Measurements from ENCODE around the gene GP9. TPM values are rescaled to one million over a fixed set of nuclear protein-coding genes. Genes with fewer than 3 reads are reported as not detected.

GP9 gene
- total RNA-seq, 3 donors from 2014 or later (not counting 1 experiment from before 2014, with no cell fraction given): 0.86 to 8.6 (median 3.8) TPM

DNA sequence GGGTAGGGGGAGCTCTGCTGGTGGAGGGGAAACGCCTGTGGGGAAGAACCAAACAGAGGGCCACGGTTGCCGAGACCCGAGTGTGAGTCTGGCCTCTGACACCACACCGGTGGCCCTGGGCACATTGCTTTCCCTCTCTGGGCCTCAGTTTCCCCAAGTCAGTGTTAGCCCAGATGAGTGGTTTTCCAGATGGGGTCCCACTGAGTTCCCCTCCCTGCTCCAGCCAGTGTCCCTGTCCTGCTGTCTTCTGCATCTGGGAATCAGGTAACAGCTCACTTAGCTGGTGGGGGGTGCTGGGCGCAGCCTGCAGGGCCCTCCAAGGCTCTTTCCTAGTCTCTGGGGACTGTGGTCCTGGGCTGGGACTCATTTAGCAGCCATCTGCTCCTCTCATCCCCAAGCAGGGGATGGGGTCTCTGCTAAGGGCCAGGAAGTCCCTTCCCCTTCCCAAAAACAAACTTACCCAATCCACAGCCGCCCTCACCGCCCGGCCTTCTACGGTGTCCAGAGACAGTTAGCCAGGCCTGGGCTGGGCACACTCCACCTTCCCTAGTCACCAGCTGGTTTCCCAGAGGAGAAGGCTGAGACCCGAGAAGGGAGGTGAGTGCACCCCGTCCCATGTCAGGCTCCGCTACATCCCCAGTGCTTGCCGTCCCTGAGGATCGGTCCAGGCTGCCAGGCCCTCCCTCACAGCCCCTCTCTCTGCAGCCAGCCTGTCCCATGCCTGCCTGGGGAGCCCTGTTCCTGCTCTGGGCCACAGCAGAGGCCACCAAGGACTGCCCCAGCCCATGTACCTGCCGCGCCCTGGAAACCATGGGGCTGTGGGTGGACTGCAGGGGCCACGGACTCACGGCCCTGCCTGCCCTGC, 676 bp downstream of the GP9 start:
- intact Hi-C loops (cut with micrococcal nuclease): no loop called here
- Histone ChIP-seq H3K27me3 (ENCODE audit: control insufficient read depth, insufficient read depth, low read length) (no peaks in the 10 kb centered on the region), H3K4me3 (ENCODE audit: low read length) (no peak overlapping the region), H3K9me3 (ENCODE audit: control insufficient read depth, insufficient read depth, low read length) (no peaks in the 10 kb centered on the region), H3K27ac (ENCODE audit: low read length) (no peak overlapping the region), H3K36me3 (ENCODE audit: control insufficient read depth, insufficient read depth, low read length) (no peaks in the 10 kb centered on the region), H3K4me1 (ENCODE audit: control insufficient read depth, insufficient read depth, low read length) (peaks cover 3% of the 10 kb centered on the region)
- 81% methylated on average over 19 of the region's 19 CpGs for WGBS (ENCODE audit: insufficient coverage)
- H3K27me3 Mint-ChIP-seq (ENCODE audit: low read depth in 2 of 2): no peaks in the 10 kb centered on the region
- ATAC-seq (no peak), DNase-seq (no peak)
- TF ChIP-seq CTCF (IDR thresholded peaks at IDR 0.05): no peak
- peaks cover 0 to 9% of the 10 kb centered on the region in 2 donors for H3K4me1 Mint-ChIP-seq
- H3K4me3 Mint-ChIP-seq: no peak overlapping the region
- H3K27ac Mint-ChIP-seq: no peak overlapping the region
- no peaks in the 10 kb centered on the region for H3K9me3 Mint-ChIP-seq
- no peaks in the 10 kb centered on the region for H3K36me3 Mint-ChIP-seq

GRCh38 chr3:129061888-129062834, 1.6 kb downstream of the GP9 start:
- 87% methylated on average over 31 of the region's 32 CpGs for WGBS (ENCODE audit: insufficient coverage)
- no peak for DNase-seq
- no peaks in the 10 kb centered on the region for H3K27me3 Mint-ChIP-seq (ENCODE audit: low read depth in 2 of 2)
- Histone ChIP-seq H3K27ac (ENCODE audit: low read length) (no peak overlapping the region), H3K4me3 (ENCODE audit: low read length) (no peak overlapping the region), H3K4me1 (ENCODE audit: control insufficient read depth, insufficient read depth, low read length) (peaks cover 3% of the 10 kb centered on the region), H3K27me3 (ENCODE audit: control insufficient read depth, insufficient read depth, low read length) (no peaks in the 10 kb centered on the region), H3K36me3 (ENCODE audit: control insufficient read depth, insufficient read depth, low read length) (no peaks in the 10 kb centered on the region), H3K9me3 (ENCODE audit: control insufficient read depth, insufficient read depth, low read length) (no peaks in the 10 kb centered on the region)
- H3K9me3 Mint-ChIP-seq: no peaks in the 10 kb centered on the region
- peaks cover 0 to 9% of the 10 kb centered on the region in 2 donors for H3K4me1 Mint-ChIP-seq
- no peak for ATAC-seq
- no peak overlapping the region for H3K4me3 Mint-ChIP-seq
- TF ChIP-seq CTCF (IDR thresholded peaks at IDR 0.05): no peak
- no peaks in the 10 kb centered on the region for H3K36me3 Mint-ChIP-seq
- H3K27ac Mint-ChIP-seq: no peak overlapping the region
- intact Hi-C loops (cut with micrococcal nuclease): no loop called here

DNA sequence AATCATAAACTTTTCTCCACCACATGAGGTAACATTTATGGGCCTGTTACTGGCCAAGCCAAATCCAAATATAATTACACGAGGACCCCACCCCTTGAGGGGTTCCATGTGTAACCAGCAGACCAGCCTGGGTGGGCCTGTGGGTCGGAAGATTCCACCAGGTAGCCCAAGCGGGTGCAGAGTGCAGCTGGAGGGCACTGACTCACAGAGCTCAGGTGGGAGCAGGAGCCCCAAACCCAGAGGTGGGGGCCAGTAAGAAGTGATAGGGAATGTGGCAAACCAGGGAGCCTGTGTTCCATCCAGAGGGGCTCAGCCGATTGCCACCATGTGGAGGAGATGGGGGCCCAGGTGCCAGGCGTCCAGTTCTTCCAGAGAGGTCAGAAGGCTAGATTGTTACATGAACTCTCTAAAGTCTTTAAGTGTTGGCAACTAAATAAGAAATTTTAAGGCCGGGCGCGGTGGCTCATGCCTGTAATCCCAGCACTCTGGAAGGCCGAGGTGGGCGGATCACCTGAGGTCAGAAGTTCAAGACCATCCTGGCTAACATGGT, 2.6 kb downstream of the GP9 start:
- Histone ChIP-seq H3K36me3 (ENCODE audit: control insufficient read depth, insufficient read depth, low read length) (no peaks in the 10 kb centered on the region), H3K27ac (ENCODE audit: low read length) (no peak overlapping the region), H3K4me3 (ENCODE audit: low read length) (no peak overlapping the region), H3K4me1 (ENCODE audit: control insufficient read depth, insufficient read depth, low read length) (peaks cover 8% of the 10 kb centered on the region), H3K9me3 (ENCODE audit: control insufficient read depth, insufficient read depth, low read length) (no peaks in the 10 kb centered on the region), H3K27me3 (ENCODE audit: control insufficient read depth, insufficient read depth, low read length) (no peaks in the 10 kb centered on the region)
- Mint-ChIP-seq H3K36me3 (no peaks in the 10 kb centered on the region), H3K27me3 (ENCODE audit: low read depth in 2 of 2) (no peaks in the 10 kb centered on the region), H3K9me3 (no peaks in the 10 kb centered on the region), H3K4me3 (no peak overlapping the region), H3K4me1 (peaks cover 5 to 17% of the 10 kb centered on the region in 2 donors), H3K27ac (no peak overlapping the region)
- TF ChIP-seq CTCF (IDR thresholded peaks at IDR 0.05): no peak
- WGBS (ENCODE audit: insufficient coverage): 91% methylated on average over 10 of the region's 10 CpGs
- intact Hi-C loops (cut with micrococcal nuclease): no loop called here
- DNase-seq (no peak), ATAC-seq (no peak)
